ENCODE measurements around the gene CEP120.

The CEP120 gene

DNA sequence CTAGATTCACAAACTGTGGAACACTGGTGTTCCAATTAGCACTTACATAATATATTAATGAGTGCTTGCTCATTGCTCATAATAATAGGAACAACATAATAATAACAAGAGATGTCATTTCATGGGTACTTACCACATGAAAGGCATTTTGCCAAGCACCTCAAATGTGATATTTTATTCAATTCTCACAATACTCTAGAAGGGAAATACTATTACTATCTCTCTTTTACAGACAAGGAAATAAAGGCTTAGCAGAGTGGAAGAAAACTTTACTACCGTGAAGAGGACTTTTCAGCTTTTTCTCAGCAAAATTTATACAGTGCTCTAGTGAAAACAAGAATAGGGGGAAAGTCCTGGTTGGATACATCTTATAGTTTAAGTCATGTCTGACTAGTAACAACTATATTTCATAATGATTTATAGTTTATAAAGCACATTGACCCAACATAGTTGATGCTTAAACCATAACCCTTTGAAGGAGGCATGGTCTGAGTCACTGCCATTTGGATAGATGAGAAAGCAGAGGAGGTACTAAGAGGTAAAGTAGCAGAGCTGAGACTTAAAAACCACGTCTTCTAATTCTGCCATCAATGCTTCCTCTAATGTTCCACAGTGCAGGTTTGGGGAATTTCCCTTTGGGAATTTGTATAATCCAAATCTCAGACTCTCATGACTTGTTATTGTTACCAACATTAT lies 124.7 kb downstream of the CEP120 start:
- H3K27me3 ChIP-seq (ENCODE audit: insufficient read depth, poor library complexity, severe bottlenecking) = no peaks in the 10 kb centered on the region
- TF ChIP-seq, protein P1, sequence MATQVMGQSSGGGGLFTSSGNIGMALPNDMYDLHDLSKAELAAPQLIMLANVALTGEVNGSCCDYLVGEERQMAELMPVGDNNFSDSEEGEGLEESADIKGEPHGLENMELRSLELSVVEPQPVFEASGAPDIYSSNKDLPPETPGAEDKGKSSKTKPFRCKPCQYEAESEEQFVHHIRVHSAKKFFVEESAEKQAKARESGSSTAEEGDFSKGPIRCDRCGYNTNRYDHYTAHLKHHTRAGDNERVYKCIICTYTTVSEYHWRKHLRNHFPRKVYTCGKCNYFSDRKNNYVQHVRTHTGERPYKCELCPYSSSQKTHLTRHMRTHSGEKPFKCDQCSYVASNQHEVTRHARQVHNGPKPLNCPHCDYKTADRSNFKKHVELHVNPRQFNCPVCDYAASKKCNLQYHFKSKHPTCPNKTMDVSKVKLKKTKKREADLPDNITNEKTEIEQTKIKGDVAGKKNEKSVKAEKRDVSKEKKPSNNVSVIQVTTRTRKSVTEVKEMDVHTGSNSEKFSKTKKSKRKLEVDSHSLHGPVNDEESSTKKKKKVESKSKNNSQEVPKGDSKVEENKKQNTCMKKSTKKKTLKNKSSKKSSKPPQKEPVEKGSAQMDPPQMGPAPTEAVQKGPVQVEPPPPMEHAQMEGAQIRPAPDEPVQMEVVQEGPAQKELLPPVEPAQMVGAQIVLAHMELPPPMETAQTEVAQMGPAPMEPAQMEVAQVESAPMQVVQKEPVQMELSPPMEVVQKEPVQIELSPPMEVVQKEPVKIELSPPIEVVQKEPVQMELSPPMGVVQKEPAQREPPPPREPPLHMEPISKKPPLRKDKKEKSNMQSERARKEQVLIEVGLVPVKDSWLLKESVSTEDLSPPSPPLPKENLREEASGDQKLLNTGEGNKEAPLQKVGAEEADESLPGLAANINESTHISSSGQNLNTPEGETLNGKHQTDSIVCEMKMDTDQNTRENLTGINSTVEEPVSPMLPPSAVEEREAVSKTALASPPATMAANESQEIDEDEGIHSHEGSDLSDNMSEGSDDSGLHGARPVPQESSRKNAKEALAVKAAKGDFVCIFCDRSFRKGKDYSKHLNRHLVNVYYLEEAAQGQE (IDR thresholded peaks at IDR 0.05; ENCODE audit: insufficient replicate concordance, low read depth) = no peak
- H3K4me3 ChIP-seq (replicated peaks; ENCODE audit: insufficient read depth, low read length) = no peak overlapping the region
- no peak for DNase-seq (ENCODE audit: low read depth in 1 of 2, low spot score in 1 of 2)
- no peak overlapping the region for H3K27ac ChIP-seq (replicated peaks)

- H3K4me3 ChIP-seq (replicated peaks; ENCODE audit: insufficient read depth, low read length) = no peak overlapping the region
- H3K27ac ChIP-seq (replicated peaks) = no peak overlapping the region
- TF ChIP-seq SPI1 (IDR thresholded peaks at IDR 0.05; ENCODE audit: borderline replicate concordance, low read depth) = no peak
- TF ChIP-seq, protein P2, sequence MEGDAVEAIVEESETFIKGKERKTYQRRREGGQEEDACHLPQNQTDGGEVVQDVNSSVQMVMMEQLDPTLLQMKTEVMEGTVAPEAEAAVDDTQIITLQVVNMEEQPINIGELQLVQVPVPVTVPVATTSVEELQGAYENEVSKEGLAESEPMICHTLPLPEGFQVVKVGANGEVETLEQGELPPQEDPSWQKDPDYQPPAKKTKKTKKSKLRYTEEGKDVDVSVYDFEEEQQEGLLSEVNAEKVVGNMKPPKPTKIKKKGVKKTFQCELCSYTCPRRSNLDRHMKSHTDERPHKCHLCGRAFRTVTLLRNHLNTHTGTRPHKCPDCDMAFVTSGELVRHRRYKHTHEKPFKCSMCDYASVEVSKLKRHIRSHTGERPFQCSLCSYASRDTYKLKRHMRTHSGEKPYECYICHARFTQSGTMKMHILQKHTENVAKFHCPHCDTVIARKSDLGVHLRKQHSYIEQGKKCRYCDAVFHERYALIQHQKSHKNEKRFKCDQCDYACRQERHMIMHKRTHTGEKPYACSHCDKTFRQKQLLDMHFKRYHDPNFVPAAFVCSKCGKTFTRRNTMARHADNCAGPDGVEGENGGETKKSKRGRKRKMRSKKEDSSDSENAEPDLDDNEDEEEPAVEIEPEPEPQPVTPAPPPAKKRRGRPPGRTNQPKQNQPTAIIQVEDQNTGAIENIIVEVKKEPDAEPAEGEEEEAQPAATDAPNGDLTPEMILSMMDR (IDR thresholded peaks at IDR 0.05; ENCODE audit: insufficient read depth, low read length) = no peak
- TF ChIP-seq POLR2AphosphoS5 (IDR thresholded peaks at IDR 0.05; ENCODE audit: low read depth) = no peak
- no peak for TF ChIP-seq GABPA (IDR thresholded peaks at IDR 0.05; ENCODE audit: low read depth)
- TF ChIP-seq, protein P1 (IDR thresholded peaks at IDR 0.05; ENCODE audit: insufficient replicate concordance, low read depth) = no peak
- no peak for DNase-seq (ENCODE audit: low read depth in 1 of 2, low spot score in 1 of 2)
- no peaks in the 10 kb centered on the region for H3K27me3 ChIP-seq (ENCODE audit: insufficient read depth, poor library complexity, severe bottlenecking)
These were observed 125.3 kb downstream of the CEP120 start for GRCh38 chr5:123297866-123298265.

- no peak for TF ChIP-seq GABPA (IDR thresholded peaks at IDR 0.05; ENCODE audit: low read depth)
- TF ChIP-seq, protein P2 (IDR thresholded peaks at IDR 0.05; ENCODE audit: insufficient read depth, low read length) = no peak
These were observed 125.9 kb downstream of the CEP120 start for GRCh38 chr5:123297198-123297831.

More at GRCh38 chr5:123297198-123297831, 125.9 kb downstream of the CEP120 start:
- DNase-seq (ENCODE audit: low read depth in 1 of 2, low spot score in 1 of 2) = no peak
- no peaks in the 10 kb centered on the region for H3K27me3 ChIP-seq (ENCODE audit: insufficient read depth, poor library complexity, severe bottlenecking)
- no peak overlapping the region for H3K4me3 ChIP-seq (replicated peaks; ENCODE audit: insufficient read depth, low read length)
- no peak overlapping the region for H3K27ac ChIP-seq (replicated peaks)

All from HL-60 (cell line).